Stimulated activated CD4-positive, alpha-beta T cell treated with anti-CD3 and anti-CD28 coated beads, TNF-alpha, amount 100 ng/mL, for 1 hour (primary cell): Measurements from ENCODE around the gene KIRREL1.

Source experiments
- DNase-seq, 3 donors: peaks; one replicate each; pipeline ENCODE4 v3.0.0-alpha.2; 2020; ENCODE audit warnings: low read depth in 3 of 3, low spot score in 1 of 3

The KIRREL1 gene

DNA sequence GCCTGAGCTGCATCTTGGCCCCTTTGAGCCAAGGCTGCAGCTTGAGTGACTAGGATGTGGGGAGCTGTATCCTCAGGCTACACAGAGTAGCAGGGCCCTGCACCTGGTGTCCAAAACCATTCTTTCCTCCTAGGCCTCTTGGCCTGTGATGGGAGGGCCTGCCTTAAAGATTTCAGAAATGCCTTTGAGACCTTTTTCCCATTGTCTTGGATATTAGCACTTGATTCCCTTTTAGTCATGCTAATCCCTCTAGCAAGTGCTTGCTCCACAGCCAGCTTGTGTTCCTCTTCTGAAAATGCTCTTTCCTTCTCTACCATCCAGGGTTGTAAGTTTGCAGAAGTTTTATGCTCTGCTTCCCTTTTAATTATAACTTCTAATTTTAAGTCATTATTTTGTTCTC, 21.7 kb upstream of the KIRREL1 start:
- no peak for DNase-seq

DNA sequence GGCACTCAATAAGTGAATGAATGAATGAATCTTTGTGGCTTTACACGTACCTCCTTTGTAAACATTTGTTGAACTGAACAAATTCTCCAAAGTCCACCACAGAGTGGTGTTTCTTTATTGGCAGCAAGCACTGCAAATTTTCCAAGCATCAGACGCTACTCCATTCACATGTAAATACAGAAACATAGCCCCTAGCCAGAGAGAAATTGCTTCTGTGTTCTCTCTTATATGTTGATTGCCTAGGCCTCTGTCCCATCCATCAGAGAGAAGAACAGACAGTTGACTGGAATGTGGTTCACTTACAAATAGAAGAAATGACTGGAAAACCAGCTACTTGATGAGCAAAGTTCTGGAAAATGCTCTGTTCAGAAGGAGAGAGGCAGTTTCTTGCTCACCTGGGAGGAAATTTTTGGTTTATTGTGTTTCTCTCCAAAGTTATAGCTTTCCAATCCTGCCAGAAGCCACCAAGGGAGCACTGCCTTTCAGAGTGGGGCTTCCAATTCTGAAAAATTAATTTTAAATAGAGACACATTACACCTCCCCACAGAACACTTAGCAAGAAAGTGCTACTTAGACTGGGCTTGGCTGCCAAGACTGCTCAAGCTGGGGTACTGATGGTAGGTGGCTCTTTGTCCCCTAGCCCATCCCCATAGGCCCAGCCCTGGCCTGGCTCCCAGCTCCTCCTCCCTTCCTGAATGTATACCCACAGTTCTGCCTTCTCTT, 18.1 kb upstream of the KIRREL1 start:
- DNase-seq = no peak

DNA sequence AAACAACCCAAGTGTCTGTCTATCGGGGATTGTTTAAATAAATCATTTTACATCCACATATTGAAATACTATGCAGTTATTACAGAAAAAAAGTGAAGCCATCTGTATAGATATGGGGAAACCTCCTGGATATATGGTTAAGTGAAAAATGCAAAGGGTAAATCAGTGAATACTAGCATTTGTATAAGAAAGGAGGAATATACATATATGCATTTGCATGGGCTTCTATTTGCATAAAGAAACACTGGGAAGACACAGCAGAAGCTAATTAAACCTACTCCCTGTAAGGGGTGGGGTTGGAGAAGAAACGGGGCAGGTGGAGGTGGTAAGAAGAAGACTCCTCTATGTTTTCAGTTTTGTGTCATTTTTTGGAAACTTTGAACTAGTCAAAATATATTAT, 16.6 kb upstream of the KIRREL1 start:
- DNase-seq = no peak

DNA sequence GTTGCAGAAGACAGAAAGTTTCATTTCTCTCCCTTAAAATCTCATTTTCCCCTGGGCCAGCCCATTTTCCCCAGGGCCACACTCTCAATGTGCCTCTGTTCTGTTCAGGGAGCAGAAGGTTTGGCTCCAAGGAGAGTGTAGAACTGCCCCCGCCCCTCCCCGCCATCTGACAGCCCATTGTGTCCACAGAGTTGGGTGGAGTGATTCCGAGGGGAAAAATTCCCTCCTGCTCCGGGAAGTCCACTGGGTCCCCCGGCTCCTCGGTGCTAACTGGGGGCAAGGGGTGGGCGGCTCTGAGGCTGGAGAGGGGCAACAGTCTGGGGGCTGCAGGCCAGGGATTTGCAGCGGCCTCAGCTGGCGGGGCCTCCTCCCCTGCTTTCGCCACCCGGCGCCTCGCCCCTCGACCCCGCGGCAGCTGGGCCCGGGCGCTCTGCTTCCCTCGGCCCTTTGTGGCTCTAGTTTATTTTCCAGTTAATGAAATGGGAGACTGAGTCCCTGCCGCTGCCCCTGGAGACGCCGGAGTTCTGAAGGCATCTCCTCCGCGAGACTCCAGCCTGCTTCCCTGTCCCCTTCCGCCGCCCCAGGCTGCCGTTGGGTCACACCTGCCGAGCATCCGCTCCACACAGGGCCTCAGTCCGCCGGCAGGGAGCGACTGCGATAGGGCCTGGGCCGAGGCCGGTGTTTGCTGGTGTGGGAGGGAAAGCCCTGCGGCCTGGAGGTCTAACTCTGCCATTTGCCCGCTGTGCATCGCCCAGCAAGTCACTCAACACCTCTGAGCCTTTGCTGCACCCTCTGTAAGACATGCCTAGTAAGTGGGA, 14.7 kb upstream of the KIRREL1 start:
- no peak for DNase-seq

DNA sequence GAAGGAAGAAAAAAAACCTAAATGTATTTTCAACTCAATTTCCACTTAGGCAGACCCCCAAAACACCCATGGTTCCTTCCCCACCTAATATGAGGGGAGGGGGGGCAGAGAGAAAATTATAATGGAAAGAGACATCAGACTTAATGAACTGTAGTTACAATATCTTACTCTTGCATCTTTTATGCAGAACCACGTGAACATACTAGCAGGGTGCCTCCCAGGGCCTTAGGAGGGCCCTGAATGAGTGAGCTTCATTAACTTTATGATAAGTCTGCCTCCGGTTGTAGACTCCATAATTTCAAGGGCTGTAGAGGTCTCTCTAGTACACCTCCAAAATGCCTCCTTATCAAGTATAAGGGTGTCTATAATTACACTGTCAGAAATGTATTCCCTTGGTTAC, 11.3 kb upstream of the KIRREL1 start:
- DNase-seq = no peak

DNA sequence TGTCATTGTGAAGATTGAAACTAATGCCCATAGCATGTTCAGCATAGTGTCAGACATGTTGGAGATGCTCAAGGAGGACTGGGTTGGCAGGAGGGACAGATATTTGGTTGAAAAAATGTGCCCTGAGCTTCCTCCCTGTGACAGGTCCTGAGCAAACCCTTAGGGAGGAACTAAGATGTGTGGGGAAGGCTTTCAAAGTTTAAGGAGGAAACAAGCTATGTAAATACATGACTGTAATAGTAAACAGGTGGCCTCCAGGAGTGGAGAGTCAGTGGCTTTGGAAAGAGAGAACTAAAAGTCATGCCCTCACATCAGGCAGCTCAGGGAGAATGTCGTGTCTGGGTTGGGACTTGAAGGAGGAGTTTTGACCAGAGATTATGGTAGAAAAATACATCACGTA, 9.7 kb upstream of the KIRREL1 start:
- no peak for DNase-seq

DNA sequence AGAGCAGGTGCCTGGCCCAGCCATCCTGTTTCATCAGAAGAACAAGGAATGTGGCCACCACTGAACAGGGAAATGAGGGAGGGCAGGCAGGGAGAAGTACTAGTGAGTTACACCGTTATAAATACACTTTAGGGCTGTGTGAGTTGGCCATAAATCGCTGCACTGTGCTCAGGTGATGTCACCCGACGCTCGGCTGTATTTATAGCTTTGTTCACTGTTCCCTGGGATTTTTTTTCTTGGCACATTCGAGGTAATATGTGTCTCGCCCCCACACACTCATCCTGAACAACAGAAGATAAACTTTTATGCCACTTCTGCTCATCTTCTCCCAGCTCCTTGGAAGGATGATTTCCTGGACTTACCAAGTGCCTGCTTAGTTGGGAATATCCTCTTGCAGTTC, 9.0 kb upstream of the KIRREL1 start:
- no peak for DNase-seq

DNA sequence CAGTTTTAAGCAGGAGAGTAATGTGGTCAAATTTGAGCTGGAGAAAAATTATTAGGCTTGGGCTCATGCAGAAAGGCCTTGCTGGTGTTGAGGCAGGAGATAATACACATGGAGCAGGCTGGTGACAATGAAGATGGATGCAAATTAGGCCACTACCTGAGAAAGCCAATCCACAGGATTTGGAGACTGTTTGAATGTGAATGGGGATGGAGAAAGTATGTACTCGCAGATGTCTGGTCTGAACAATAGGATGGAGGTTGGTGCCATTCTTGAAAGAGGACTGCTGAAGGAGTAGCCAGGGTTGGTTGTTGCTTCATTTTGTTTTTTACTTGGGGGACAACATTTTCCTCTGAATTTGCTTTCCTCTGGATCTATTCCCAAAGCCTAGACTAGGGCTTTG, 8.0 kb upstream of the KIRREL1 start:
- DNase-seq = no peak

DNA sequence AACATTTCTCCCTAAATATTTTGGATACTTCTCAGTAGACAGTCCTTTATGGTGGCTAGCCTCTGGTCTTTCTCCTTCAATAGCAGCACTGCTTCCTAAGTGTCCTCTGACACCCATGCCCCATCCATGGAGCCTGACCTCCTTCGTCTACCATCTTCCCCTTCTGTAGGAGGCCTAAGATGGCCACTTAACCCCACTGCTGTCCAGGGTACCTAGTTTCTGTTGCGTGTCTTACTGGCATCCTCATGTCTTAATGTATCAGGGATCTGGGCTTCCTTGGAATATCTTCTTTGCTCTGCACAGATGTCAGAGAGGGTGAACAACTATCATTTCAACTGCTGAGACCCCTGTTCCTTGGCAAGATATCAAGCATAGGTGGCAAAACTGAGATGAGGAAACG, 5.4 kb upstream of the KIRREL1 start:
- no peak for DNase-seq

DNA sequence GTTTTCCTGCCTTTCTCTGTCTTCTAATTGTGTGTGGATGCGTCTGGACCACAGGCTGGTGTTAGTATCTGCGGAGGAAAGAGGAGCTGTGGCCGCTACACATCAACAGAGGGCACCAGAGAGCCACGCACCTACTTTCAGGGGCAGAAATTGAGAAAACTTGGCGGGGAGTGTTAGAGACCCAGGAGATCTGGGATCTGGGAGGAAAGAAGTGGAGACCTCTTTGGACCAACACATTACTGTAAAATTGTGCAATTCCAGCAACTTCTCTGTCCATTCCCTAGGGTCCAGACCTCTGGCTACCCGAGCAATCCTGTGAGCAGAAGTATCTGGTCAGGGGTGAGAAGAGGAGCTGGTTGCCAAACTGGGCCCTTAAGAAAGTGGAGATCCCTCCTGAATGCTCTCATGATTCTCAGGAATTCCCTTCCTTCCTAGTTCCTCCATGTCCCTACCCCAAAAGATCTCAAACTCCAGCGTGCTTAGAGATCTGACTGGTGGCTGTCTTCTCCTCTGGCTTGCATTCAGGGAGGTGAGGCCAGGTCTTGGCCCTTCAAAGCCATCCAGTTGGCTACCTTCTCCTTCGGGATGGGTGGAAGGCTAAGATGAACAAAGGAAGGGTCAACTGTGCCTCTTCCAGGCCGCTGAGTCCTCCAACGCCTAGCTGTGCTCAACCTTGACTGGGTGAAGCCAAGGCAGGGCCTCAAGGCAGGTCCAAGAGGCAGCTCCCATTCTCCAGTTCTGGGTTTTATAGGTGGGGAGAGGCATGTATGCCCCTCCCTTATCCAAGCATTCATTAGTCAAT, 1.2 kb upstream of the KIRREL1 start:
- peak in 1 of 3 donors; percentile 18 for DNase-seq

DNA sequence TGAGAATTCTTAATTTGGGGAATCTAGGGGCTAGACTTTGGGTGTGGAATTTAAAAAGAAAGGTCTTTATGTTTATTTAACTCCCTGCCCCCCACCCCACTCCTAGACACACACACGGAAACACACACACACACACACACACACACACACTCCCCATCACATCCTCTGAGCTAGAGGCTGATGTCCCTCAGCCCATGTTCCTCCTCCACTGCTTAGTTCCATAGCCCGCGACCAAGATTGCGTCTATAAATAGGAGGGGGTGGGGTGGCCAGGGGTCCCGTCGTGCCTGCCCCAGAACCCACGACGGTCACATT, 655 bp upstream of the KIRREL1 start:
- no peak for DNase-seq

DNA sequence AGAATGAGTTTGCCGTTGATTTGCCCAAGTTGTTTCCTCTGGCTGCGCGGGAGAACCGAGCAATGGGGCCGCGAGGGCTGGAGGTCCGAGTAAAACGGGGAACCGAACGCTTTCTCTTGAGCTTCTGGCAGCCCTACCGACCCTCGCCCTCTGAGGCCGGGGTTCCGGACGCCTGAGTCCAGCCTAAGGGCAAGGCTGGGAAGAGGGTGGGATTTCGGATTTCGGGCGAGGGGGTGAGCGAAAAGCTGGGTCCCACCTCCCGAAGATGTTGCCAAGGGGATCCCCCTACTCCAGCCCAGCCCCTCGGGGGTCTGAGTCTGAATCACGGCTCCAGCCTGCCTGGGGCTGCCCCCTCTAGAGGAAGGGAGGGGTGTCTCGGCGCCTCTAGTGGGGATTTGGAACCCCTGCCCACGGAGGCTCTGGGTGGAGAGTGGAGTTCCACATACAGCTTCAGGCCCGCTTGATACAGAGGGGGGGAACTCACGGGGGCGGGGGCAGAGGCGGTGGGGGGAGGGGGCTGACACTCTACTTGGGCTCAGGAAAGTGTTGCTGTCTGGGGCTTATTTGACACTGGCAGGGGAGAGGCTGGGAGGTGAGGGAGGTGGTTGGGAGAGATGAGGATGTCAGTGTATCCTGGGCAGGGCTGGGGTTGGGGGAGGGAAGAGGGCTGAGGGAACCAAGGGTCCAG, 617 bp downstream of the KIRREL1 start:
- no peak for DNase-seq

DNA sequence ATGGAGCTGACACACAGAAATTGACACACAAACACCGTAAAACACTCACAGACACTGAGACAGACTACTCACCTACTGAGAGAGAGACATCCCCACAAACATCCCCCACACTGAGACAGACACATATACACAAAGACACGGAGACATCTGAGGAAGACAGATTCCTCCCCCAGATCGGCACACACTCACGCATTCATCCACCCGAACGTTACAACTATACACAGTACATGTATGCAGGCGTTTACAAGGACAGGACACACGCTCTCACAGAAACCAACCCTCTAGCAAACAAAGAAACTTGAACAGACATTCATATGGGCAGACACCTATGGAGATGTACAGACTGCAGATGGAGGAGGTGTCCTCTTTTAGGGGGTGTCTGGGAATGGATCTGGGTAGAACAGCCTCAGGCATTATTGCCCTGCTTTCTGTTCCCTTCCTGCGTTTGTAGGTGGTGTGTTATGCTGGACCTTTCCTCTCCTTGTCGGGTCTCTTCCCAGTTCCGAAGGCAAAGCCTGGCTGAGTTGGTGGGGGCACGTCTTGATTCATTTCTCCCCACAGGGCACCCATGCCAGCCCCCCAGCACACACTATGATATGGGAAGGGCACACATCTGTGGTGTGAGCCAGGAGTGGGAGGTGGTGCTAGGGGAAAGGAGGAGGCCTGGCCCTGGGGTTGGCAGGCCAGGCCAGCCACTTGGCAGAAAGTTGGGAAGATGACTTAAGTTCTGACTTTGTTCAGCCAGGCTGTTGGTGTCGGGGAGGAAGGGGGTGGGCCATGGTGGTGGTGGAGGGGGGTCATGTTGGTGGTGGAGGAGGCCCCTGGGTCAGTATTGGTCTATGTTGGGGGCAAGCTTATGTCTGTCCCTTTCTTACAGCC, 1.5 kb downstream of the KIRREL1 start:
- DNase-seq = no peak

DNA sequence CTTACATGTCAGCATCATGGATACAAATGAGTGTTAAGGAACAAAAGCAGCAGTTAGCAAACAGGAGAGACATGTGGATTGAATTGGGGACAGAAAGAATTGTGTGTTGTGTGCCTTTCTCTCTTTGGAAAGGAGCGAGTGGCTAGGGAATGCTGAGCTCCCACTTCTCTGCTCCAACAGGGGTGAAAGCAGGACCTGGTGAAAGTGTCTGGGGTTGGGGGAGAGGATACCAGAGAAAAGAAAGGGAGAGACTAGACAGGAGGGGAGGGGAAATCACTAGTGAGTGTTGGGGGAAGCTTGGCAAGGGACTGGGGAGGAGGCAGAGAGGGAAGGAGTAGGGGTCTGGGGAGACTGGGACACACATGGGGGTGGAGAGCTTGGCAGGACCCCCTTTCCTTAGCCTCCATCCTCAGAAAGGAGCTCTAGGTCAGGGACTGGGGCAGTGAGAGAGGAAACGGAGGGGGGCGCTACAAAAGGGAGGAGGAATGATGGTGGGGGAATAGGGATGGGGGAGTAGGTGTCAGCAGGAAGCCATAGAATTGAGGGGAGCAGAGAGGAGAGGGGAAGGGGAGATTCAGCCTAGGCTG, 2.2 kb downstream of the KIRREL1 start:
- no peak for DNase-seq

DNA sequence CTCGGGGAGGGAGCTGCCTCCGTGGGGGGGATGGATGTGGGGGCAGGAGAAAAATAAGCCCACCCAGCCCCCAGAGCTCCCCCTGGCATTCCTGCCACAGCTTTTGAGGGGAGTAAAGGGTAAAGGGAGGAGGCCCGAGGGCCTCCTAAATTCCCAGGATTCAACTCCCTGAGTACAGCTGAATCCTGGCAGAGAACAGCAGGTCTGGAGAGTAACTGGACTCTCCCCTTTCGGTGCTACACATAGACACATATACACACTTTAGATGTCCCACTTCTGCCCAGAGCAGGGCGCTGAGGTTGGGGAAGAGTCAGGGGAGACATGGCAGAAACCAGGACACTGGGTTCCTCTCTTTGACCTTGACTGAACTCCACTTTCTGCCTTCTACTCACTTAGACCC, 3.0 kb downstream of the KIRREL1 start:
- no peak for DNase-seq

DNA sequence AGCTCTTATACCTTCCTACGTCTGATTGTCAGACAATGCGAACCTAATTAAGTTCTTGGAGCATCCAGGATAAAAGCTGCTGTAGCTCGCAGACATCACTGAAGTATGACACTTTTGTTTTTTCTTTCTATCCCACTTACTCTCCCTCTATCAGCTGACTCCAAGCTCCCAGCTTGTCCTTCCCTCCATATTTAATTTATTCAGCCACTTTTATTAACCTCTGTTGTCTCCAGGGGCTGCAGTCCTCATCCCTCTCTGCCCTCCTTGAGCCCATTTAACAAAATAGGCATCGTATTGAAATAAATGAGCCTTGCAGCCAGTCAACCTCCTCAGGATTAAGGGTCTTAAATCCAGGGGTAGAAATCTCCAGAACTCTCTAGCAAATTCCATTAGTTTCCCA, 7.1 kb downstream of the KIRREL1 start:
- no peak for DNase-seq

DNA sequence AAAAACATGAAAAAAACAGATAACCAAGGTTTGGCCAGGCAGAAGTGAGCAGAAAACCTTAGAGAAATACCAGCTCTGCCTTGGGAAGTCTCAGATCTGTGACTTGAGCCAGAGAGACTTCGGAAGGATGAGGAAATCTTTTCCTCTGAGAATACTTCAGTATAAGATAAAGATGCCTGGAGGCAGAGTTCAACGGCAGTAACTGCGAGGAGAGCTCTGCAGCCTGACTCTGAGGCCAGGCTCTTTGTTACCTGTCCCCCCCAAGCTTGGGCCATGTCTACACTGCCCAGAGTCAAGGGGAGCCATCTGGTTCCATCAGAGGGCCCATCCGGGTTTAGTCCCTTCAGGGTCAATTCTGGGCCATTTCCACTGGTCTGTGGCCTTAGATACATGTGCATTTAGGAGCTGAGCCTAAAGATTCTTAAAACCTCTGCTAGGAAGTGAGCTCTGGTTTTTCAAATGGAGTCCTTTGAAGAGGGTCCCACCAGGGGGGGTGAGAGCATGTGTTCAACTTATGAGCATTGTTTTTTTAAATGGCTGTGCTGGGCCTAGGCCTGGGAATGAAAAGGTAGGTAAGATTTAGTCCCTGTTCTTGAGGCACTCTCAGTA, 8.7 kb downstream of the KIRREL1 start:
- no peak for DNase-seq

DNA sequence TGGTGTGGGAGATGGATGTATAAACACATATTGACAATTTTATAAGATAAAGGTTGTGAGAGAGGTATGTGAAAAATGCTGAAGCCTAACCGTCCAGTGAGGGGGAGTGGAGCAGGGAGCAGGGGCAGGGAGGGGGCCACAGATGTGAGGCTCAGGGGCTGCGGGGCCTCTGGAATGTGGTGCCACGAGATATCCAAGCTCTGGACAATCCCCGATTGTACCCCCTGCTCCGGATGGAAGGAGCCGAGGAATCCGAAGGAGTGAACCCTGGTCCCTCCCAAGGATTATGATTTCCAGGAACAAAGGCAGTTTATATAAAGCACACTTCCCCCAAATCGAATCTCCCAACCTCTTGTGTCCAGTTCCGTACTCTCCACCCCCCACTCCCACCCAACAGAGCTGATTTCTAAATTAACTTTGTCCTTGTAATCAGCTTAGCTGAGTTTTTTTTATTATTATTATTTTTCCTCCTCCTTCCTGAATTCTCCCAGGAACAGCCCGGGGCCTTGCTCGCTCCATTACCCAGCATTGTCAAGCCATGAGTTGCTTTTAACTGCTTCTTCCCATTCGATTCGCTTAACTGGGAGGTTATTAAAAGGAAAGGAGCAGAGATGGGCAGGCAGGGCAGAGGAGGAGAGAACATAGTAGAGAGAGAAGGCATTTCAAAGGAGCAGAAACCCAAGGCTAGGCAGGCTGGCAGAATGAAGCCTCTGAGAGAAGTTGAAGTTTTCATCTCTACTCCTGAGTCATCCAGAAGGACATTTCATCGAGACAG, 9.4 kb downstream of the KIRREL1 start:
- DNase-seq = no peak

DNA sequence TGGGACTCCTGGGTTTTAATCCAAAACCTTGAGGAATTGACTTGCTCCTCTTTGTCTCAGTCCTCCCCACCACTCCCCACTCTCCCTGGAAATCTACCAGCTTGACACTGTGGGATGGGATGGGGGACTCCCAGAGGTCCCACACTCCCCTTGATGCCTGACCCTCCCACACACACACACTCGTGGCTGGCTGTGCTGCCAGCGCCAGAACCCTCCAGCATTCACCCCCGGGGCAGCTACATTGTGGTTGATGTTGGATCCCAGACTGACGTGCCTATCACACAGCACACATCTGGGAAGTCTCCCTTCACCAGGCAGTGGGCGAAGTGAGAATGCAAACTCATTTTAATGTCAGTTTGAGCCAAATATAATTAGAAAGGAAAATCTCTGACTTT, 10.0 kb downstream of the KIRREL1 start:
- DNase-seq = no peak
